Parathyroid adenoma (tissue), 2 donors: ENCODE measurements around the gene TPSAB1.

ENCODE experiments used
- H2AFZ ChIP-seq: fragments of 300-600 bp; sonication (generic); one replicate; pipeline ENCODE4 v1.7.0; 2017; ENCODE audit warnings: antibody characterized with exemption, mild to moderate bottlenecking
- H3K27ac ChIP-seq: fragments of 300-600 bp; sonication (generic); one replicate; pipeline ENCODE4 v1.7.0; 2017
- H3K27me3 ChIP-seq: fragments of 300-600 bp; sonication (generic); one replicate; pipeline ENCODE4 v1.7.0; 2017; ENCODE audit warnings: low read length; ENCODE audit not compliant: control insufficient read depth, insufficient read depth
- H3K36me3 ChIP-seq: fragments of 300-600 bp; sonication (generic); one replicate; pipeline ENCODE4 v1.7.0; 2017; ENCODE audit warnings: low read length; ENCODE audit not compliant: control insufficient read depth, insufficient read depth
- H3K4me1 ChIP-seq: fragments of 300-600 bp; sonication (generic); one replicate; pipeline ENCODE4 v1.7.0; 2017; ENCODE audit warnings: control low read depth
- H3K4me2 ChIP-seq: fragments of 300-600 bp; sonication (generic); one replicate; pipeline ENCODE4 v1.7.0; 2017; ENCODE audit warnings: low read length
- H3K4me3 ChIP-seq: fragments of 300-600 bp; sonication (generic); one replicate; pipeline ENCODE4 v1.7.0; 2017; ENCODE audit warnings: low read depth, low read length
- H3K79me2 ChIP-seq: fragments of 300-600 bp; sonication (generic); one replicate; pipeline ENCODE4 v1.7.0; 2017; ENCODE audit warnings: control low read depth
- H3K9ac ChIP-seq: fragments of 300-600 bp; sonication (generic); one replicate; pipeline ENCODE4 v1.7.0; 2017; ENCODE audit warnings: mild to moderate bottlenecking
- H3K9me3 ChIP-seq: fragments of 300-600 bp; sonication (generic); one replicate; pipeline ENCODE4 v1.7.0; 2017; ENCODE audit warnings: low read length; ENCODE audit not compliant: control insufficient read depth
- CTCF ChIP-seq: fragments of 300-600 bp; sonication (generic); IDR thresholded peaks from one replicate; pipeline ENCODE4 v1.7.0; 2017; ENCODE audit warnings: antibody characterized with exemption, mild to moderate bottlenecking
- donor health status: primary hyperparathyroidism.

TPSAB1 gene

GRCh38 chr16:1214719-1215118, 25.8 kb upstream of the TPSAB1 start:
- Histone ChIP-seq H3K9ac (no peak overlapping the region), H3K4me1 (no peaks in the 10 kb centered on the region), H3K79me2 (no peaks in the 10 kb centered on the region), H3K4me3 (no peak overlapping the region), H3K27ac (no peak overlapping the region), H2AFZ (no peak overlapping the region), H3K36me3 (no peaks in the 10 kb centered on the region), H3K4me2 (no peak overlapping the region), H3K9me3 (no peaks in the 10 kb centered on the region), H3K27me3 (no peaks in the 10 kb centered on the region)
- TF ChIP-seq CTCF = no peak

GRCh38 chr16:1215574-1216295, 24.8 kb upstream of the TPSAB1 start:
- no peaks in the 10 kb centered on the region for H3K36me3 ChIP-seq
- no peak overlapping the region for H3K27ac ChIP-seq
- no peaks in the 10 kb centered on the region for H3K9me3 ChIP-seq
- no peaks in the 10 kb centered on the region for H3K79me2 ChIP-seq
- H3K4me3 ChIP-seq = no peak overlapping the region
- TF ChIP-seq CTCF = no peak
- H2AFZ ChIP-seq = no peak overlapping the region
- no peak overlapping the region for H3K9ac ChIP-seq
- no peak overlapping the region for H3K4me2 ChIP-seq
- no peaks in the 10 kb centered on the region for H3K4me1 ChIP-seq
- no peaks in the 10 kb centered on the region for H3K27me3 ChIP-seq

DNA sequence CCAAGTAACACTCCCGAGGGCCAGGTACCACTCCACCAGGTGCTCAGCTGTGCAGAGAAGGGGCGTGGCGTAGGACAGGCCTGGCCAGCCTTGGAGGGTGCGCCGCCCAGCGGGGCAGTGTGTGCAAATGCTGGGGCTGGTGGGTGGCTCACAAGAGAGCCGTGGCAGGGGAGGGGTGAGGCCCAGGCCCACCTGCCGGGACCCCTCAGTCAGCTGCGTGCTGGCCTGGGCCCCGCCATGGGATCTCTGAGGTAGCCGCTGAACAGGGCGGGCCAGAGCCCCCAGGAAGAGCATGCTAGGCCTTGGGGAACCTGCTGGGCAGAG, 24.2 kb upstream of the TPSAB1 start:
- Histone ChIP-seq H3K4me2 (no peak overlapping the region), H3K4me3 (no peak overlapping the region), H3K4me1 (no peaks in the 10 kb centered on the region), H3K27me3 (no peaks in the 10 kb centered on the region), H3K27ac (no peak overlapping the region), H3K79me2 (no peaks in the 10 kb centered on the region), H3K36me3 (no peaks in the 10 kb centered on the region), H2AFZ (no peak overlapping the region), H3K9ac (no peak overlapping the region), H3K9me3 (no peaks in the 10 kb centered on the region)
- no peak for TF ChIP-seq CTCF

DNA sequence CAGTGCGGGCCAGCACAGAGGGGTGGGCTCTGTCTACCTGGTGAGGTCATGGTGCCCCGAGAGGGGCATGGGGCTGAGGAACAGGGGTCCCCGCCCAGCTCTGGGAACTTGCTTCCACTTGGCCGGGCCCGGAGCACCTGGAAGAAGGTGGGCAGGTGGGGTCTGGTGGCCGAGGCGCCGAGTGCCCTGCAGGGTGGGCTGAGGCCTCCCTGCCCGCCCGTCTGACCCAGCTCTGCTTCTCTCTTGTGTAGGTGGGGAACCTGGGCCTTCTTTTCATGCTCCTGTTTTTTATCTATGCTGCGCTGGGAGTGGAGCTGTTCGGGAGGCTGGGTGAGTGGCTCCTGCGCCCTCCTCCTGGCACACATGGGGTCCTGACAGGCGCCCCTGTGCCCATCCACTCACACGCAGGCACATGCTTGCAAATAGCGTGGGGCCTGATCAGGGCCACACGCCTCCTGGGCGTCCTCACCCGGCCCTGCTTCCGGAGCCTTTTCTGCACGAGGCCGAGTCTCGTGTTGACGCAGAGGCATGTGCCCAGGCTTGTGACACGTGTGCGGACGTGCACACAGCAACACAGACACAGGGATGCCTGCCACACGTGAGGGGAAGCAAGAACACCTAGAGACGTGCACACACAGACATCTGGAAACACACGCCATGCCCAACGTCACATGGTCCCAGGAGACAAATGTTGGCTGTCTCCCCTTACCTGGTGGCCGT, 23.7 kb upstream of the TPSAB1 start:
- H2AFZ ChIP-seq = no peak overlapping the region
- H3K4me1 ChIP-seq = no peaks in the 10 kb centered on the region
- no peaks in the 10 kb centered on the region for H3K27me3 ChIP-seq
- no peak overlapping the region for H3K27ac ChIP-seq
- H3K4me2 ChIP-seq = no peak overlapping the region
- H3K9ac ChIP-seq = no peak overlapping the region
- no peaks in the 10 kb centered on the region for H3K36me3 ChIP-seq
- TF ChIP-seq CTCF = no peak
- no peak overlapping the region for H3K4me3 ChIP-seq
- no peaks in the 10 kb centered on the region for H3K9me3 ChIP-seq
- no peaks in the 10 kb centered on the region for H3K79me2 ChIP-seq

- no peak overlapping the region for H3K27ac ChIP-seq
- TF ChIP-seq CTCF = no peak
- H2AFZ ChIP-seq = no peak overlapping the region
- H3K27me3 ChIP-seq = no peaks in the 10 kb centered on the region
- no peak overlapping the region for H3K9ac ChIP-seq
- no peaks in the 10 kb centered on the region for H3K4me1 ChIP-seq
- H3K79me2 ChIP-seq = no peaks in the 10 kb centered on the region
- no peak overlapping the region for H3K4me3 ChIP-seq
- H3K4me2 ChIP-seq = no peak overlapping the region
- no peaks in the 10 kb centered on the region for H3K36me3 ChIP-seq
- H3K9me3 ChIP-seq = no peaks in the 10 kb centered on the region
Measured at GRCh38 chr16:1217526-1217925, 23.0 kb upstream of the TPSAB1 start.
